K562 (cell line): Measurements from ENCODE around the gene USP5. TPM values are rescaled to one million over a fixed set of nuclear protein-coding genes. Genes with fewer than 3 reads are reported as not detected.
A peak's percentile ranks its signal among the peaks of the same experiment; 100 is the strongest.

ENCODE experiments used
- ATAC-seq: fragments of 200-7000 bp; cut with Tn5 transposase; 3 replicates; pipeline ENCODE4 v1.9.1; 2020; ENCODE audit warnings: moderate library complexity
- BruUV-seq: library from RNA; stranded (reverse); fragments of 400-500 nt; replicated peaks from 2 replicates; lab custom pipeline; 2021; lab: Mats Ljungman, UMichigan
- CTCF ChIA-PET: fragments of 300-600 bp; formaldehyde crosslinking; extraction: SDS; loops from one replicate; lab custom pipeline; 2021; ENCODE audit warnings: low intra/inter-chr PET ratio; lab: Yijun Ruan, JAX
- POLR2A ChIA-PET: fragments of 300-600, 350-650 bp; sonication (Branson Sonifier 250); formaldehyde crosslinking; extraction: SDS; loops from one replicate; lab custom pipeline; 2021; ENCODE audit warnings: antibody characterized with exemption, inconsistent platforms; lab: Yijun Ruan, JAX
- DNase-seq, 4 experiments: peaks; one replicate each; pipeline versions ENCODE4 v3.0.0 to v3.0.0-alpha.2; 2011 to 2018; ENCODE audit warnings: low spot score in 3 of 4, mixed read lengths in 3 of 4; ENCODE audit errors: extremely low read depth in 1 of 4
- FAIRE-seq: peaks from 2 replicates; lab custom pipeline; 2011; peaks lifted over from hg19 to GRCh38; lab: Jason Lieb, UNC
- H2AFZ ChIP-seq: 2 replicates; pipeline ENCODE4 v1.6.0; 2011; ENCODE audit warnings: low read depth, low read length, control low read depth, inconsistent platforms
- H3K27ac ChIP-seq: fragments of 200-600 bp; 3 replicates; pipeline ENCODE4 v1.8.0; 2011; ENCODE audit warnings: low read depth, mild to moderate bottlenecking, control low read depth, inconsistent platforms, low read length, moderate library complexity, mixed read lengths; ENCODE audit errors: extremely low read depth
- H3K27me3 ChIP-seq, 2 experiments: fragments of 300-600 bp in 1 of 2; 2 replicates in 1 of 2; 3 replicates in 1 of 2; pipeline versions ENCODE4 v1.6.0 to v1.8.0; 2011; ENCODE audit warnings: inconsistent platforms in 2 of 2, low read length in 2 of 2, mild to moderate bottlenecking in 1 of 2, mixed read lengths in 1 of 2, moderate library complexity in 1 of 2; ENCODE audit not compliant: control insufficient read depth in 2 of 2, insufficient read depth in 2 of 2
- H3K36me3 ChIP-seq: fragments of 300-600 bp; 3 replicates; pipeline ENCODE4 v1.8.0; 2011; ENCODE audit warnings: mild to moderate bottlenecking, low read length, inconsistent platforms; ENCODE audit not compliant: control insufficient read depth, insufficient read depth
- H3K4me1 ChIP-seq, 2 experiments: fragments of 200-600 bp in 1 of 2; replicated peaks in 1 of 2; 2 replicates in 1 of 2; 3 replicates in 1 of 2; pipeline versions ENCODE4 v1.5.1 to v1.8.0; 2011; ENCODE audit warnings: inconsistent platforms in 2 of 2, low read length in 2 of 2, mild to moderate bottlenecking in 1 of 2, mixed read lengths in 1 of 2, moderate library complexity in 1 of 2; ENCODE audit not compliant: control insufficient read depth in 2 of 2, insufficient read depth in 2 of 2
- H3K4me2 ChIP-seq: 2 replicates; pipeline ENCODE4 v1.6.1; 2011; ENCODE audit warnings: low read length, control low read depth, inconsistent platforms, mixed read lengths; ENCODE audit not compliant: insufficient read depth
- H3K4me3 ChIP-seq: fragments of 200-600 bp; sonication (generic), shearing (Covaris generic); 2 replicates; pipeline ENCODE4 v1.5.1; 2016; ENCODE audit warnings: control low read depth, inconsistent platforms
- H3K79me2 ChIP-seq: fragments of 200-600 bp; 3 replicates; pipeline ENCODE4 v1.8.0; 2011; ENCODE audit warnings: low read length, inconsistent platforms; ENCODE audit not compliant: control insufficient read depth, insufficient read depth
- H3K9ac ChIP-seq, 2 experiments: 2 replicates each; pipeline versions ENCODE4 v1.6.0 to v1.6.1; 2011; ENCODE audit warnings: low read depth in 2 of 2, low read length in 2 of 2, control low read depth in 1 of 2, inconsistent platforms in 1 of 2, mild to moderate bottlenecking in 1 of 2, mixed read lengths in 1 of 2; ENCODE audit not compliant: insufficient read depth in 1 of 2
- H3K9me1 ChIP-seq: one replicate; pipeline ENCODE4 v1.6.0; 2011; ENCODE audit warnings: inconsistent platforms, mild to moderate bottlenecking, low read length, moderate library complexity; ENCODE audit not compliant: control insufficient read depth, insufficient read depth
- H3K9me3 ChIP-seq: replicated peaks from 2 replicates; pipeline ENCODE4 v1.5.1; 2011; ENCODE audit warnings: low read depth, low read length, inconsistent platforms; ENCODE audit not compliant: control insufficient read depth, insufficient read depth
- H4K20me1 ChIP-seq: replicated peaks from 2 replicates; pipeline ENCODE4 v1.6.1; 2011; ENCODE audit warnings: low read length, inconsistent platforms, mixed read lengths; ENCODE audit not compliant: control insufficient read depth, insufficient read depth
- CBFB ChIP-seq: sonication (generic); formaldehyde crosslinking; IDR thresholded peaks from 2 replicates; pipeline ENCODE4 v1.4.0; 2020; ENCODE audit warnings: mild to moderate bottlenecking, missing genetic modification reagents
- PRPF4 ChIP-seq: fragments of 200-400 bp; formaldehyde crosslinking; IDR thresholded peaks from one replicate; pipeline ENCODE4 v1.6.1; 2017; ENCODE audit warnings: low read length, low read depth, mild to moderate bottlenecking; ENCODE audit not compliant: insufficient read depth, poor library complexity, severe bottlenecking
- ZNF12 ChIP-seq: sonication (generic); formaldehyde crosslinking; IDR thresholded peaks from 2 replicates; pipeline ENCODE4 v1.4.0; 2020; ENCODE audit warnings: mild to moderate bottlenecking, missing genetic modification reagents
- ZNF212 ChIP-seq: fragments of 450-650 bp; formaldehyde crosslinking; IDR thresholded peaks from 2 replicates; pipeline ENCODE4 v1.4.0; 2020; ENCODE audit warnings: mild to moderate bottlenecking
- WGBS: fragments of 100-300 bp; shearing (Covaris generic); methylation state at CpG from one replicate; pipeline ENCODE4 v1.1.6; 2016; ENCODE audit warnings: low coverage, mixed read lengths; ENCODE audit not compliant: insufficient coverage; ENCODE audit errors: missing lambda C conversion rate; 5-methylcytosine and 5-hydroxymethylcytosine counted together
- in situ Hi-C: fragments of 300-500 bp; cut with MboI; formaldehyde crosslinking; loops from 4 replicates; pipeline ENCODE4 v1.15.0; 2018; ENCODE audit warnings: inconsistent platforms, mixed read lengths
- intact Hi-C: fragments of 100-400 bp; cut with micrococcal nuclease; formaldehyde crosslinking; loops from 2 replicates; pipeline ENCODE4 v1.14.2; 2022
- polyA plus RNA-seq, 8 experiments: library from polyadenylated mRNA; depleted of rRNA in 4 of 8; stranded (reverse) in 5 of 8; unstranded in 3 of 8; fragments of >200 nt; fragmentation: Nextera tagmentation in 2 of 8; fragmentation: Illumina TruSeq in 1 of 8; extraction: Ambion mirVana in 2 of 8; extraction: Trizol in 1 of 8; gene quantifications; 2 replicates each; pipeline versions ENCODE4 v1.2.1 to v1.2.3, GENCODE V29; 2011 to 2014; ENCODE audit warnings: inconsistent platforms in 1 of 8, missing spikeins in 1 of 8
- total RNA-seq, 7 experiments: library from RNA; depleted of rRNA in 6 of 7; stranded (reverse); fragments of >200 nt in 6 of 7; fragmentation: Illumina TruSeq in 2 of 7; extraction: Trizol in 2 of 7; gene quantifications; 2 replicates each; pipeline versions ENCODE4 v1.2.1 to v1.2.3, GENCODE V29; 2011 to 2021; ENCODE audit warnings: low replicate concordance in 1 of 7

The USP5 gene
- total and polyA plus RNA-seq, 9 of the 15 experiments (the other 6 are each of a cell fraction or from before 2014, with no cell fraction given): 1.4 to 107 (median 48.6) TPM

GRCh38 chr12:6819106-6820030 lies 32.6 kb upstream of the USP5 start:
- no peaks in the 10 kb centered on the region for H3K9me1 ChIP-seq
- in situ Hi-C loops (no loop called here), intact Hi-C loops (loop anchor here (10.0 kb wide), 2 partner anchors 205 to 265 kb away; partner anchors contain the start of gene IFFO1)
- H3K4me3 ChIP-seq: no peak overlapping the region
- no TSS peak for BruUV-seq
- no peak for FAIRE-seq
- H3K27ac ChIP-seq: no peak overlapping the region
- H3K4me2 ChIP-seq: no peak overlapping the region
- WGBS: 56% methylated on average over 6 of the region's 13 CpGs
- CTCF ChIA-PET: no interaction called here
- no peak for DNase-seq
- H3K27me3 ChIP-seq: peaks cover 0 to 4% of the 10 kb centered on the region in 2 experiments; a peak in 1 of 5 replicates
- POLR2A ChIA-PET: no interaction called here
- H2AFZ ChIP-seq: no peak overlapping the region
- peaks cover 8 to 15% of the 10 kb centered on the region in 2 experiments; a peak in 4 of 5 replicates for H3K4me1 ChIP-seq
- no peak for ATAC-seq
- no peaks in the 10 kb centered on the region for H3K79me2 ChIP-seq
- H3K36me3 ChIP-seq: no peaks in the 10 kb centered on the region
- peak overlapping the region in 1 of 2 experiments; percentile 45; a peak in 2 of 4 replicates for H3K9ac ChIP-seq
- no peaks in the 10 kb centered on the region for H3K9me3 ChIP-seq
- TF ChIP-seq CBFB (CRISPR knock-in tag): no peak
- TF ChIP-seq ZNF212 (CRISPR knock-in tag): no peak
- TF ChIP-seq PRPF4: no peak
- TF ChIP-seq ZNF12 (CRISPR knock-in tag): no peak
- TF ChIP-seq, all 486 proteins: peak for 0
- H4K20me1 ChIP-seq: no peaks in the 10 kb centered on the region
